NB4 (cell line): Measurements from ENCODE around the gene HDAC4.

Source experiments
- DNase-seq: peaks from one replicate; pipeline ENCODE4 v3.0.0; 2010; ENCODE audit warnings: low read depth
- H3K4me3 ChIP-seq: one replicate; pipeline ENCODE4 v1.5.1; 2011; ENCODE audit warnings: mild to moderate bottlenecking, low read depth, low read length, moderate library complexity
- CTCF ChIP-seq: IDR thresholded peaks from one replicate; pipeline ENCODE4 v1.5.1; 2012; ENCODE audit warnings: low read depth, low read length
- MAX ChIP-seq: IDR thresholded peaks from 2 replicates; pipeline ENCODE4 v1.6.1; 2011; ENCODE audit warnings: low read depth, low read length
- MYC ChIP-seq: IDR thresholded peaks from 2 replicates; pipeline ENCODE4 v1.6.1; 2011; ENCODE audit warnings: low read depth, low read length
- POLR2A ChIP-seq: IDR thresholded peaks from 2 replicates; pipeline ENCODE4 v1.6.1; 2011; ENCODE audit warnings: mild to moderate bottlenecking; ENCODE audit not compliant: insufficient read length; ENCODE audit errors: extremely low read depth

Gene HDAC4

GRCh38 chr2:239215136-239215925 is 185.5 kb downstream of the HDAC4 start:
- no peak overlapping the region for H3K4me3 ChIP-seq
- DNase-seq: no peak

GRCh38 chr2:239214725-239215124 is 186.1 kb downstream of the HDAC4 start:
- H3K4me3 ChIP-seq: no peak overlapping the region
- DNase-seq: no peak
- TF ChIP-seq CTCF (no peak), POLR2A (no peak), MAX (no peak), MYC (no peak)

More at GRCh38 chr2:239215136-239215925, 185.5 kb downstream of the HDAC4 start:
- TF ChIP-seq POLR2A: no peak

GRCh38 chr2:239213643-239214101 is 187.1 kb downstream of the HDAC4 start:
- TF ChIP-seq MAX: no peak
- no peak for TF ChIP-seq POLR2A
- no peak for TF ChIP-seq CTCF
- TF ChIP-seq MYC: no peak
- H3K4me3 ChIP-seq: no peak overlapping the region
- DNase-seq: no peak

GRCh38 chr2:239212929-239213642 is 187.7 kb downstream of the HDAC4 start:
- DNase-seq: no peak
- no peak for TF ChIP-seq POLR2A
- TF ChIP-seq MYC: no peak
- no peak for TF ChIP-seq CTCF
- TF ChIP-seq MAX: no peak

GRCh38 chr2:239212121-239212928 is 188.5 kb downstream of the HDAC4 start:
- TF ChIP-seq CTCF: no peak
- TF ChIP-seq MYC: no peak
- no peak for TF ChIP-seq MAX
- TF ChIP-seq POLR2A: no peak

More at GRCh38 chr2:239212929-239213642, 187.7 kb downstream of the HDAC4 start:
- H3K4me3 ChIP-seq: no peak overlapping the region

GRCh38 chr2:239211396-239212094 is 189.3 kb downstream of the HDAC4 start:
- TF ChIP-seq POLR2A (no peak), MAX (no peak), CTCF (no peak), MYC (no peak)
- no peak for DNase-seq
- H3K4me3 ChIP-seq: no peak overlapping the region

More at GRCh38 chr2:239212121-239212928, 188.5 kb downstream of the HDAC4 start:
- no peak overlapping the region for H3K4me3 ChIP-seq
- DNase-seq: no peak
